NCI-H2171 (cell line): Measurements from ENCODE around the gene TMEM132C.
A peak's percentile ranks its signal among the peaks of the same experiment; 100 is the strongest.
"Not testable (repeated sequence)": the region's sequence is repeated elsewhere in the genome, so short reads cannot be mapped to it uniquely, and the experiment has no call there.

Experiments used
- DNase-seq: peaks from one replicate; lab custom pipeline; 2025; lab: John Stamatoyannopoulos, UW

Gene TMEM132C

GRCh38 chr12:128267131-128267622, at the start of gene TMEM132C:
TMEM132C (plus strand) TSS chr12:128267170; CDS start chr12:128267403, 233 bp downstream.
- no peak for DNase-seq

DNA sequence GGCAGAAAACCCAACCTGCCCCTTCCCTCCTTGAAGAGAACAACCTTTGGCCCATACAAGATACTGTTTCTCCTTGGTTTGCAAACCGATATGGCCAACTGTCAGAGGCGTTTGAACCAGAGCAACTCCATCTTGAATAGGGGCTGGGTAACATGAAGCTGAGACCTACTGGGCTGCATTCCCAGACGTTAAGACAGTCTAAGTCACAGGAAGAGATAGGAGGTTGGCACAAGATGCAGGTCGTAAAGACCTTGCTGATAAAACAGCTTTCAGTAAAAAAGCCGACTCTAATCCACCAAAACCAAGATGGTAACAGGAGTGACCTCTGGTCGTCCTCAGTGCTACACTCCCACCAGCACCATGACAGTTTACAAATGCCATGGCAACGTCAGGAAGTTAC, 42.7 kb upstream of the TMEM132C start:
- no peak for DNase-seq

DNA sequence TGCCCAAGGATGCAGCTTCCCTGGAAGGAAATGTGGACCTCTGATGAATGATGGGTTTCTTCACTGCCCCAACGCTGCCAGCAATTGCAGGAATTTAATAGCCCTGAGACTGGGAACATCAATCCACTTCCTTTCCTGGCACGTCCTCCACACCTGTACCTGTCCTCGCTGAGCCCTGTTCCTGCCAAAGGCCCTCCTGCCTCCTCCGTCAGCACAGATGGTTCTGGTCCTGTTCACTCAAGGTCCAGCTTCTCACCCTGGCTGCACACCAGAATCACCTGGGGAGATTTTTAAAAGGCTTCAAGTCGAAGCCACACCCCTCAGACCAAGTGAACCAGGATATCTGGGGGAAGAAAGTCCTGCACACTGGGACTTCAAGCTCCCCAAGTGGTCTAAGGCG, 38.4 kb upstream of the TMEM132C start:
- DNase-seq, result no peak

GRCh38 chr12:128235635-128236417, 31.1 kb upstream of the TMEM132C start:
- DNase-seq, result no peak

- DNase-seq, result no peak
Measured at GRCh38 chr12:128236525-128236924, 30.4 kb upstream of the TMEM132C start.

DNA sequence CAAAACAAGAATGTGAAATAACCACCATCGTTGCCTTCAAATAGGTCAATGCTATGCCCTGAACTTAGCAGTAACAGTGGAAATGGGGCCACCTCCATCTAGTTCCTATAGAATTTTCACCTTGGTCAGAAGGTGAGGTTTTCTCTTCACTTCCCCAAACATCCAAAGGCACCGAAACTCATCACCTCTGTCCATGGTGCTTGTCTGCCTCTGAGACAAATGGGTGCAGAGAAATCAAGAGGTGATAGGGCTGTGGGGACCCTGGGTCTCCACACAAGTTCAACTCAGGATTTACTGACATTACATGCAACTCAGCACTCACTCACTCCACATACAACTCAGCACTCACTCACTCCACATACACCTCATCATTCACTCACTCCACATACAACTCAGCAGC, 26.2 kb upstream of the TMEM132C start:
- DNase-seq, result no peak

GRCh38 chr12:128245121-128245520, 21.8 kb upstream of the TMEM132C start:
- DNase-seq, result no peak

DNA sequence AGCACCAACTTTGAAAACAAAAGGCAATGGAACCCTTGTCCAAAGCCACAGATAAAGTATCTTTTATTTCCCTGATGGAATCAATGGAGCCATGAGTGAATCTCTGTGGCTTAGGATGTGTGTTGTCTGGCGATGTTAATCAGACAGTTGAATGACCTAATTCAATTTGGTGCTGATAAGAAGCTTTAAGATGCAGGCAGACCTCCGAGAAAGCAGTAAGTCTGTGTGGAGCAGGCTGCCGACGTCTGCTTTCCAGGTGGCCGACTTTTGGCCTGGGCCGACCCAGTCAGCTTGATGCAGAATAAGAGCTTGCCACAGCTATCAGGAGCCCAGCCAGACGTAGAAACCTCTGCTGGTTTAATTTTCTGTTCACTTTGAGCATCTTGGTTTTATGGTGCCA, 21.1 kb upstream of the TMEM132C start:
- DNase-seq, result no peak

GRCh38 chr12:128250096-128250495, 16.9 kb upstream of the TMEM132C start:
- DNase-seq, result no peak

- DNase-seq, result not testable (repeated sequence)
Measured at GRCh38 chr12:128253829-128254228, 13.1 kb upstream of the TMEM132C start.

GRCh38 chr12:128258866-128259555, 8.0 kb upstream of the TMEM132C start:
- DNase-seq, result no peak

DNA sequence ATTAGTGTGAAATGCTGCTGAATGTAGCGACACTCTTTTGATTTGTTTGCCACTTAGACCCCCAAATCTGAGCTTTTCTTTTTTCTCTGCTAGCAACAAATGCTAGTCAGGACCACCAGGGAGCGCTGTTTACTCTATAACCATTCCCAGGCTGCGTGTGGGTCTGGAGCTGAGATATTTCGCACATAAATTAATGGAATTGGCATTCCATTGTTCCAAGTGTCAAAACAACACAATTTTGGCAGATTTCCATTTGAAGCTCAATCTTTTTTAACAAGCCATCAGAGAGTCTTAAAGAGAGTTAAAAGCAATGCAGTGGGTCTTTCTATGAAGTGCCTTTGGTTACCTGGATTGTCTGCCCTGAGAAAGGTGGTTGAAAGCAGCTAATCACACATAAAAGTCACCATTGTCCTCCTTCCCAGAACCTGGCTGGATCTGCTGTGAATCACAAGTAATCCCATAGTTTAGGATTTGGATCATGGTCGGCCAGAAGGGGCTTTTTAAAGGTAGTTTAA, 7.4 kb upstream of the TMEM132C start:
- peak; percentile 1 for DNase-seq

- no peak for DNase-seq
Measured at GRCh38 chr12:128261757-128262156, 5.2 kb upstream of the TMEM132C start.

- no peak for DNase-seq
Measured at GRCh38 chr12:128265566-128265965, 1.4 kb upstream of the TMEM132C start.

DNA sequence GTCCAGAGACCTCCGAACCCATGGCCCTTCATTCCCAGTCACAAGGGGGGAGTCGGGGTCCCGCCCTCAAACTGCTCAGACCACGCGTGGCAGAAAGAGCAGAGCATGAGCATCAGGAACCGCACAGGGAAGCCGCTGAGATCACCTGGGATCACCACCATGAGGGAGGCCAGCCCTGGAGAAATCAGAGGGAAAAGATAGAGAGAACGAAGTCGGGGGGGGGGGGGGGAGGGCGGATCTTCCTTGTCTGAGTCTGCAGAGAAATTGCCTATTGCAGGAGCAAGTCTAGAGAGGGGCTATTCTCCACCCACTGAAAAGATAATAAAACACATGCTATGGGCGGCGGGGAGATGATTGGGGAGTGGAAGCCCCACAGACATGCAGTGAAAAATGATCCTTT, 884 bp upstream of the TMEM132C start:
- DNase-seq, result no peak

- no peak for DNase-seq
Measured at GRCh38 chr12:128266541-128267130, 334 bp upstream of the TMEM132C start.

DNA sequence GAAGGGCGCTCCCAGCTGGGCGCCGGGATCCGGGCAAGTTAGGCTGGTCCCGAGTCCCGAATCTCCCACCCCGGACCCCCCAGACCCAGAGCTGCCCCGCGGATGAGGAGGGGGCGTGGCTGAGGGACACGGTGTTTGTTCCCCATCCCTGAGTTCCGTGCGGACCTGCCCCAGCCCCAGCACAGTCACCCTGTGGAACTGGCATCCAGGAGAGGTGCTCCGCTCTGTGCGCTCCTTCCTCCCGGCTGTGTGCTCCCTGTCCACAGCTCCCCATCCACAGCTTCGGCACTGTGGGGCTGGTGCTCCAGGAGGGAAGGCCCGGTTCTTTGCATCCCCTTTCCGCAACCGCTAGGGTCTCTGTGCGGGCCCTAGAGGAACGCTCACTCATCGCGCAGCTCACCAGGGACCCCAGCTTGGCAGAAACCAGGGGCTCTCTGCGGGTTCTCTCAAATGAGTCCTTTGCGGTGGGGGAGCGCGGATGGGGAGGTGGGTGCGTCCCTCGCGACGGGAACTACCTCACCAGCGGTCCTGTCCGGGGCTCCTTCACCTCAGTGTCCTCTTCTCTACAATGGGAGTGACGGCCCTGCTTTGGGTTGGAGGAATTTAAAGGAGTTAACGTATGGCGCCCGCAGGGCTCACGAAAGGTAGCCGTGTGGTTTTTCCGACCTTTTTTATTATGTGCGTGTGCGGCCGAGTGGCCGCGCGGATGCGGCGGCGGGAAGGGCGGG, 845 bp downstream of the TMEM132C start:
- DNase-seq, result no peak

- DNase-seq, result no peak
Measured at GRCh38 chr12:128268379-128268995, 1.5 kb downstream of the TMEM132C start.

DNA sequence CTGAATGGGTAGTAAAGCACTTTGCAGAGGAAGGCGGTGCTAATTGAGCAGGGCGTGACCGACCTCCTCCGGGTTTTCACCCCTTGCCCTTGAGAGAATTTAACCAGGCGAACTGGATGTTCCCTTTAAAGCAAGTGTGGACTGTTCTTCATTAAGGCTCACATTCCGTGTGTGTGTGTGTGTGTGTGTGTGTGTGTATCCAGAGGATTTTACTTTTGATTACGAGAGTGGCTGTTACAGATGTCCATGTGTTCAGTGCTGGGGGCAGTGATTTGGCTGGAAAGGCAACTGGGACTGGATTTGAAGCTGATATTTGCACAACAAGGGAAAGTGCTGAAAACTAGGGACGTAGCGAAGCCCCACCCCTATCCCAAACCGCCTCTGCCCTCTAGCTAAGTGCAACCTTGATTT, 2.2 kb downstream of the TMEM132C start:
- no peak for DNase-seq

DNA sequence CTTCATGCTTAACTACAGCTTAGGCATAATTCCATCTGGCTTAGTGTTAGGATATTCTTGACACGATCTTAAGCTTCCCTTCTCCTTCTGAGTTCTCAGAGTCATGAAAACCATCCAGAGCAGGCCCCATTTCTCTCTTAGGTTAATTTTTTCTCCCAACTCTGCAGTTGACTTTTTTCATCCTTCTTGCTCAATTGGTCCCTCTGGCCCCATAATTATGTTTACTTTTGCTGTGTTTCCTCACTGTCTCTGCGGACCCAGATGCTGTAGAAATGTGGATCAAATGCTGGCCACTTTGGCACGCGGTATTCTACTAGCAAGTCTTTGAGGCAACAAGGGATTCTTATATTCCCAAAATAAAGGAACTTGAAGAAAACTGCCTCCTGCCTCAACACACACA, 9.5 kb downstream of the TMEM132C start:
- DNase-seq, result no peak

DNA sequence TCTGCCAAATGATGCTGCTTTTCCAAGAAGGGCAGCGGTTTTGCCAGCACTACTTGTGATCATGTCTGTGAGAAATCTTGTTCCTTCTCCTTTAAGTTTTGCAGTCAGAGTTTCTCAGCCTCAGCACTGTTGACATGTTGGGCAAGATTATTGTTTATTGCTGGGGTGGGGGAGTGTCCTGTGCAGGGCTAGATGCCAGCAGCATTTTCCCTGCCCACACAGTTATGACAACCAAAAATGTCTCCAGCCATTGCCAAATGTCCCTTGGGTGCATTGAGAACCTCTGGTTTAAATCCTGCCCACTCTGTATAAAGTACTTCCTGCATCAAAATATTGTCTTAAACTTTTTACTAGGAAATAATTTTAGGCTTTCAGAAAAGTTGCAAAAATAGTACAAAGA, 20.0 kb downstream of the TMEM132C start:
- no peak for DNase-seq

DNA sequence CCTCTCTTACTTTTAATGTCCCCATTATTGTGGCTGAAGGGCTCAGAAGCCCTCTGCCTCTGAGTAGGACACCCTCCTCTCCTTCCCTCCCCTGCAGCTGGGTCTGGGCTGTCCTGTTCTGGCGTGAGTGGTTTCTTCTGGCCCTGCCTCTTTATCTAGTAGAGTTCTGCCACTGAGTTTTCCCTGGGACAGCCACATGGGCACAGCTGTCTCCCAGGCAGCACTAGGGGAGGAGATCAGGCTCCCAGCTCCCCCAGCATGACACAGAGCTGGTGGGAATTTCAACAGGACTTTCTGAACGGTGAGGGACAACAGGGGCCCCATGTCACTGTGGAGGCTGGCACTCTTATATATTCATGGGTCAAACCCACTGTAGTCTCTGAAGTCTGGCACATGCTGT, 21.4 kb downstream of the TMEM132C start:
- DNase-seq, result no peak
